SK-N-SH treated with all-trans-retinoic acid at 6 μM for 48 hours (cell line): ENCODE data around the gene LRRC51.

Source experiments
- ATAC-seq: fragments of 200-7000 bp; cut with Tn5 transposase; 3 replicates; pipeline ENCODE4 v1.9.1; 2020; ENCODE audit warnings: mild to moderate bottlenecking, moderate library complexity
- ARNTL ChIP-seq: fragments of 450-650 bp; formaldehyde crosslinking; IDR thresholded peaks from 2 replicates; pipeline ENCODE4 v1.5.0; 2020; ENCODE audit warnings: low read depth, mild to moderate bottlenecking, moderate library complexity, borderline replicate concordance
- BACH2 ChIP-seq: fragments of 250-450 bp; sonication (Bioruptor Pico); IDR thresholded peaks from 2 replicates; pipeline ENCODE4 v1.9.0; 2021; ENCODE audit warnings: mild to moderate bottlenecking, borderline replicate concordance
- CREB5 ChIP-seq: fragments of 250-450 bp; sonication (Bioruptor Pico); IDR thresholded peaks from 2 replicates; pipeline ENCODE4 v1.5.1; 2020; ENCODE audit warnings: low read depth, mild to moderate bottlenecking, moderate library complexity
- CSDC2 ChIP-seq: fragments of 250-450 bp; sonication (Bioruptor Pico); IDR thresholded peaks from 2 replicates; pipeline ENCODE4 v1.5.0; 2020; ENCODE audit warnings: mild to moderate bottlenecking, moderate library complexity
- GLIS3 ChIP-seq: fragments of 250-450 bp; sonication (Bioruptor Pico); IDR thresholded peaks from 2 replicates; pipeline ENCODE4 v1.5.0; 2020; ENCODE audit warnings: mild to moderate bottlenecking, moderate library complexity
- ISL1 ChIP-seq: fragments of 250-450 bp; sonication (Bioruptor Pico); IDR thresholded peaks from 2 replicates; pipeline ENCODE4 v2.1.2; 2022; ENCODE audit warnings: mild to moderate bottlenecking, moderate library complexity
- OSR1 ChIP-seq: fragments of 250-450 bp; sonication (Bioruptor Pico); IDR thresholded peaks from 2 replicates; pipeline ENCODE4 v1.8.0; 2022; ENCODE audit warnings: moderate library complexity, mild to moderate bottlenecking, inconsistent platforms
- PATZ1 ChIP-seq: fragments of 250-450 bp; sonication (Bioruptor Pico); IDR thresholded peaks from 2 replicates; pipeline ENCODE4 v1.8.0; 2020; ENCODE audit warnings: mild to moderate bottlenecking, moderate library complexity, borderline replicate concordance
- POU6F1 ChIP-seq: fragments of 250-450 bp; sonication (Bioruptor Pico); IDR thresholded peaks from 2 replicates; pipeline ENCODE4 v1.8.0; 2021; ENCODE audit warnings: low read depth, mild to moderate bottlenecking, moderate library complexity, borderline replicate concordance
- PPARA ChIP-seq: fragments of 250-450 bp; sonication (Bioruptor Pico); IDR thresholded peaks from 2 replicates; pipeline ENCODE4 v1.5.0; 2020; ENCODE audit warnings: mild to moderate bottlenecking, borderline replicate concordance
- RARB ChIP-seq: fragments of 250-450 bp; sonication (Bioruptor Pico); IDR thresholded peaks from 2 replicates; pipeline ENCODE4 v1.8.0; 2021; ENCODE audit warnings: mild to moderate bottlenecking, moderate library complexity
- SNAI2 ChIP-seq: fragments of 250-450 bp; sonication (Bioruptor Pico); IDR thresholded peaks from 2 replicates; pipeline ENCODE4 v1.5.0; 2020; ENCODE audit warnings: mild to moderate bottlenecking, moderate library complexity
- TCF4 ChIP-seq: fragments of 250-450 bp; sonication (Bioruptor Pico); IDR thresholded peaks from 2 replicates; pipeline ENCODE4 v1.8.0; 2021; ENCODE audit warnings: mild to moderate bottlenecking, moderate library complexity, borderline replicate concordance
- TOX ChIP-seq: fragments of 250-450 bp; sonication (Bioruptor Pico); IDR thresholded peaks from 2 replicates; pipeline ENCODE4 v1.8.0; 2021; ENCODE audit warnings: mild to moderate bottlenecking, moderate library complexity, borderline replicate concordance
- TSHZ2 ChIP-seq: fragments of 250-450 bp; sonication (Bioruptor Pico); IDR thresholded peaks from 2 replicates; pipeline ENCODE4 v1.5.0; 2020; ENCODE audit warnings: mild to moderate bottlenecking, moderate library complexity
- ZC3H10 ChIP-seq: fragments of 250-450 bp; sonication (Bioruptor Pico); IDR thresholded peaks from 2 replicates; pipeline ENCODE4 v1.5.1; 2021; ENCODE audit warnings: mild to moderate bottlenecking, moderate library complexity
- ZFP3 ChIP-seq: fragments of 250-450 bp; sonication (Bioruptor Pico); IDR thresholded peaks from 2 replicates; pipeline ENCODE4 v1.5.0; 2020; ENCODE audit warnings: mild to moderate bottlenecking, moderate library complexity
- ZFP30 ChIP-seq: fragments of 450-650 bp; formaldehyde crosslinking; IDR thresholded peaks from 2 replicates; pipeline ENCODE4 v1.5.0; 2022; ENCODE audit warnings: mild to moderate bottlenecking, moderate library complexity
- ZNF565 ChIP-seq: fragments of 450-650 bp; formaldehyde crosslinking; conservative IDR thresholded peaks from 2 replicates; pipeline ENCODE4 v1.5.0; 2020; ENCODE audit warnings: low read depth, mild to moderate bottlenecking, moderate library complexity
- ZNF70 ChIP-seq: fragments of 450-650 bp; formaldehyde crosslinking; IDR thresholded peaks from 2 replicates; pipeline ENCODE4 v1.5.0; 2020; ENCODE audit warnings: mild to moderate bottlenecking, moderate library complexity
- ZNF8 ChIP-seq: fragments of 450-650 bp; formaldehyde crosslinking; IDR thresholded peaks from 2 replicates; pipeline ENCODE4 v1.5.0; 2020; ENCODE audit warnings: mild to moderate bottlenecking, moderate library complexity

Gene LRRC51

GRCh38 chr11:72058416-72059034, 22.1 kb upstream of the LRRC51 start:
- ATAC-seq: no peak
- no peak for TF ChIP-seq ZFP30 (CRISPR knock-in tag)
- TF ChIP-seq ARNTL: no peak
- TF ChIP-seq CREB5 (CRISPR knock-in tag): no peak
- no peak for TF ChIP-seq TCF4
- no peak for TF ChIP-seq ZNF565 (CRISPR knock-in tag)
- no peak for TF ChIP-seq ZNF8 (CRISPR knock-in tag)
- TF ChIP-seq POU6F1 (CRISPR knock-in tag): no peak
- no peak for TF ChIP-seq ZC3H10 (CRISPR knock-in tag)
- no peak for TF ChIP-seq GLIS3 (CRISPR knock-in tag)
- no peak for TF ChIP-seq TOX (CRISPR knock-in tag)
- TF ChIP-seq PATZ1 (CRISPR knock-in tag): no peak
- TF ChIP-seq RARB: no peak

GRCh38 chr11:72061739-72062396, 18.8 kb upstream of the LRRC51 start:
- TF ChIP-seq ZC3H10 (CRISPR knock-in tag) (no peak), ZNF565 (CRISPR knock-in tag) (no peak), CSDC2 (CRISPR knock-in tag) (no peak), TCF4 (no peak), GLIS3 (CRISPR knock-in tag) (no peak), OSR1 (CRISPR knock-in tag) (no peak), TSHZ2 (CRISPR knock-in tag) (no peak), ISL1 (CRISPR knock-in tag) (no peak), ARNTL (no peak)
- ATAC-seq: no peak

GRCh38 chr11:72066855-72067254, 13.8 kb upstream of the LRRC51 start:
- no peak for ATAC-seq
- TF ChIP-seq BACH2 (no peak), ZNF8 (CRISPR knock-in tag) (no peak), SNAI2 (CRISPR knock-in tag) (no peak), ZC3H10 (CRISPR knock-in tag) (no peak), ZFP30 (CRISPR knock-in tag) (no peak), PATZ1 (CRISPR knock-in tag) (no peak), CREB5 (CRISPR knock-in tag) (no peak), ISL1 (CRISPR knock-in tag) (no peak), ARNTL (no peak), PPARA (no peak), ZNF70 (CRISPR knock-in tag) (no peak), TSHZ2 (CRISPR knock-in tag) (no peak), TOX (CRISPR knock-in tag) (no peak), TCF4 (no peak), ZFP3 (no peak), OSR1 (CRISPR knock-in tag) (no peak), CSDC2 (CRISPR knock-in tag) (no peak), GLIS3 (CRISPR knock-in tag) (no peak), RARB (no peak)
